SK-N-SH (cell line): ENCODE measurements around the gene FERMT2.

Source experiments
- CTCF ChIP-seq: fragments of 200-600 bp; sonication (generic); IDR thresholded peaks from 2 replicates; pipeline ENCODE4 v1.6.1; 2017; ENCODE audit warnings: antibody characterized with exemption, mild to moderate bottlenecking, moderate library complexity
- EZH2phosphoT487 ChIP-seq: fragments of 200-600 bp; sonication (generic); IDR thresholded peaks from 2 replicates; pipeline ENCODE4 v1.6.1; 2017; ENCODE audit warnings: low read depth, mixed run types, mild to moderate bottlenecking, antibody characterized with exemption, moderate library complexity, borderline replicate concordance
- FOXM1 ChIP-seq: IDR thresholded peaks from 2 replicates; pipeline ENCODE4 v1.4.0; 2012; ENCODE audit warnings: low read depth, mild to moderate bottlenecking
- JUND ChIP-seq: IDR thresholded peaks from 2 replicates; pipeline ENCODE4 v1.4.0; 2012
- POLR2AphosphoS5 ChIP-seq: IDR thresholded peaks from 2 replicates; pipeline ENCODE4 v1.6.1; 2012; ENCODE audit warnings: low read depth, low read length
- REST ChIP-seq: IDR thresholded peaks from 2 replicates; pipeline ENCODE4 v1.6.1; 2012; ENCODE audit warnings: mild to moderate bottlenecking, low read depth, low read length, moderate library complexity
- TAF1 ChIP-seq: IDR thresholded peaks from 2 replicates; pipeline ENCODE4 v1.6.1; 2012; ENCODE audit warnings: low read depth, mild to moderate bottlenecking, low read length, moderate library complexity, borderline replicate concordance
- TCF12 ChIP-seq: IDR thresholded peaks from 2 replicates; pipeline ENCODE4 v1.4.0; 2012
- USF1 ChIP-seq: IDR thresholded peaks from 2 replicates; pipeline ENCODE4 v1.4.0; 2012; ENCODE audit warnings: low read depth, borderline replicate concordance

DNA sequence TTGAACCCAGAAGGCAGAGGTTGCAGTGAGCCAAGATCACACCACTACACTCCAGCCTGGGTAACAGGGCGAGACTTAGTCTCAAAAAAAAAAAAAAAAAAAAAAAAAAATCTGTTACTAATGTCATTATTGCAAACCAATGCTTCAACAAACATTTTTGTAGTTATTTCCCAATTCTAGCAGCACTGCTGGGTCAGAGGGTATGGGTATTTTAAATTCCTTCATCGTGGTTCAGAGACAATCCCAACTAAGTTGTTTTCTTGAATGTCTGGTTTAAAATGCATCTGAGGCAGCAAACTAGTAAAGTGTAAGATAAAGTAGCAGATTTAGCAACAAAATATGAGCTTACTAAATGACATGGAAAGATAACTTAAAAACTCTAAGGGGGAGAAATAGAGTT is 65.6 kb downstream of the FERMT2 start:
- TF ChIP-seq CTCF (no peak), EZH2phosphoT487 (no peak), FOXM1 (no peak), TCF12 (no peak), POLR2AphosphoS5 (no peak), JUND (no peak), TAF1 (no peak), USF1 (no peak), REST (no peak)
